Suppressor macrophage (primary cell): Measurements from ENCODE around the gene PHLDB1.
A peak's percentile ranks its signal among the peaks of the same experiment; 100 is the strongest.
"Not testable (repeated sequence)": the region's sequence is repeated elsewhere in the genome, so short reads cannot be mapped to it uniquely, and the experiment has no call there.

Source experiments
- DNase-seq, 4 experiments: peaks; one replicate each; pipeline ENCODE4 v3.0.0-alpha.2; 2020 to 2022

Gene PHLDB1

DNA sequence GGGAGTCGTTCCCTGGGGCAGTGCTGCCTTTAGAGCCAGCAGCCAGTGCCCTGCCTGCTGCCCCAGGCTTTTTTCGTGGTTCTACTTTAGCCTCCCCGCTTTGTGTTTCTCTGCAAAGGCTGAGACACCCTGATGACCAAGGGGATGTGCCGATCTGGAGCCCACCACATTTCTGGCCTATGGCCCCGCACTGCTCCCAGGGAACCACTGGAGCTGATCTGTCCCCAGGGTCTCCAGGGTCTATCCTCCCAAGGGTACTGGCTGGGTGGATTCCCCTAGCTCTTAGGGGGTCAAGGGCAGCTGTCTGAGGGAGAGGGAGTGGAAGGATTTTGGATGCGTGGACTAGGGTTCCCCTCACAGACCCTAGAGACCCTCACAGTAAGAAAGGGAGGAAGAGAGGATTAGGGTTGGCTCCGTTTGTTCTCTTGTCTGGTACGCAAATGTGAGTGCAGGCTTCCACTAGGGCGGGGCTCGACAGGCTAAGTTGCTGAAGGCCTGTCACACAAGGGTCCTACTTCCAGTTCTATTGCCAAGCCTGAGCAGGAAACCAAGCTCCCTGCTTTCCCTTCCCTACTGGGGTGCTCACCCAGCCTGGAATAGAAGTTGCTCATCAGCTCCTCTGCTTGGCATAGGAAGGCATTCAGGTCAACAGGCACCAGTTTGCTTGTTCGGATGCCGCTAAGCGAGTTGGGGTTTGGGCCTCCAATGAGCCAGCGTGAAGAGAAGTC is 52.7 kb downstream of the PHLDB1 start:
- no peak for DNase-seq

DNA sequence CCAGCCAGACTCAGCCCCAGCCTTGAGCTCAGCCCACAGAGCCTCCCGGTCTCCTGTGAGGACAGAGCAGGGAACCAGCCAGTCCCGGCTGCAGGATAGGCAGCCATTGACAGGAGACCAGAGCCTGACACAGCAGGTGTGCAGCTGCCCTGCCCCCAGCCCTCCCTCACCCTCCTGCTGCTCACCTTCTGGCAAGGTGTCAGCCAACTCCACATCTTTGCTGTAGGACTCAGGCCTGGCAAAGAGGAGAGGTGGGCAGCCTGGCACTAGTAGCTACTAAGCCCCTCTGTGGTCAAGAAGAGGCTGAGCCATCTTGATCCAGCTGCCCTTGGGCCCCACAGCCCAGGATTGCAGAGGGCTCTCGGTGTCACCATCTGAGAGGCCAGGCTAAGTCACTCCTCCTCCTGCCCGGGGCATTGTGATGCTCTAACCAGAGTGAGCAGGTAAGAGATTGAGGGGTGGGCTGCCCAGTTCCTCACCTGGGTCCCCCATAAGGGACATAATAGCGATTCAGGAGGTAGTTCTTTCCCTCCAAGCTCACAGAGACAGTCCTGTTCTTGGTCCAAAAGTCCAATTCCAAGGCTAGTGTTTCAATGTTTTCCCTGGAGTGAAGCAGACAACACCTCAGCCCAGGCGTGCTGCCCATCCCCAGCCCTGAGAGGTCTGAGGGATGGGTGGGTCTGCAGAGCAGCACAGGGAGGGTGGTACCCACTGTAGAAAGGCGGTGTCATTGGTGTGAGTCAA is 53.4 kb downstream of the PHLDB1 start:
- DNase-seq: no peak

DNA sequence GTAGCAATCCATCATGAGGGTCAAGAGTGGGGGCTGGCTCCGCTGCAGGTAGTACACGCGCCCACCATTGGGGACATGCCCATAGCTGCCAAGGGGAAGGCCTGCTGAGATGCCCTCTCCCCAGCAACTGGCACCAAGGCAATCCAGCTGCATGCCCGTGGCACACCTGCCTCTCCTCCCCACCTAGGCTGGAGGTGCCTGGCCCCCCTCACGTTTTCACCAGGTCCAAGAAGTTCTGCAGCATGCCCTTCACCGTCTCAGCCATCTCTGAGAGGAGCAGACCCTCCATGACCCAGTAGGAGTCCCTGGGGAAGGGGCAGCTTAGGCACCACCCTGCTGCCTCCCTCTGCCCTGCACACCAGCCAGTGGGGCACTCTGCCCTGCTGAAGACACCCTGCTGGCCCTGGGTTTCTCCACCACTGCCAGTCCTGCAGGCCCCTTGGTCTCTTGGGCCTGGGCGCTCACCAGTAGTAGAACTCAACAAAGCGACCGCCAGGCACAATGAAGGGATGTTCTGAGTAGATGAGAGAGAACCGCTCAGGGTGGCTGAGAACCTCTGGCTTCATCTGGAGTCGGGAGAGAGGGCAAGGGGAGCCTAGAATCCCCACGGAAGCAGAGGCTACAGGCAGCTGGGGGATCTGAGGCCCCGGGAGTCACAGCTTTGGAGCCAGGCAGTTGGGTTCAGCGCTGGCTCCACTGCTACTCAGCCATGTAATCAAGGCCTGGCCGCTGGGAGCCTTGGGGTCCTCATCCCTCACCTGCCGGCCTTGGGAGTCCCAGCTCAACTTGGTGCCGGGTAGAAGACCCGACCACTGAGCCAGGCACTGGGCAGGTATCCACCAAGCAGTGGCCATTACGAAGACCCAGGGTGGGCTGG is 54.2 kb downstream of the PHLDB1 start:
- DNase-seq: no peak

DNA sequence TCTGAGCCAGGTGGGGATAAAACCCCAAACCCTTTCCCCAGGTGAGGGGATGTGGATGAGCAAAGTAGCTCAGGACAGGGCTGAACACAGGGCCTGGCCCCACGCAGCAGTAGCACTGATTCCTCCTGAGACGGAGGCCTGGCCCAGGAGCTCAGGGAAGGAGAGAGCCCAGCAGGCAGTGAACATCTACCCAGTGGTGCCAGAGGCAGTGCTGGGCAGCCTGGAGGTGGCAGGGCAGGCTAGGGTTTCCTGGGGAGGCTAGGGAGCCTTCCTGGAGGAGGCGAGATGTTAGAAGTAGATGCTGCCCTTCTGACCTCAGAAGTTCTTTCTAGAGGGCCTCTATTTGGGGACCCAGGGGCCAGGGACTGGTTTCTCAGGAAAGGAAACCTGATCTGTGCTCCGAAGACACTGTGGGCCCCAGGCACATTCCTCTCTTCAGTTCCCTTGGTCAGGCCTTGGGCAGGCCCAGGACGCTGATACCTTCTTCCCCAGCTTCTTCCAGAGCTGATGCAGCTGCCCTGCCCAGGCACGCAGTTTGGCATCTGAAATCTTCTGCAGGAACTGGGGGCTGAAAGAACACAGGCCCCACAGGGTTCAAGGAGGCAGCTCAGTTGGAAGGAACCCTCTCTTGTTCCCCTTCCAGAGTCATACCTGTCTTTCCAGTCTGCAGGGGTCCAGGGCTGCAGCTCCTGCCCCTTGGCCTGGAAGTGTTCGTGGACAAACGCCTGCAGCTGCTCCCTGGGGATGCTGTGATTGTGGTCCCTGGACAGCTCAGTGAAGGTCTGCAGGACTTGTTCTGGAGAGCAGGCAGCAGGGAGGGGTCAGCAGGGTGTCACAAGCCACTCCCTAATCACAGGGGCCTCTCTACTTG is 55.2 kb downstream of the PHLDB1 start:
- no peak for DNase-seq

DNA sequence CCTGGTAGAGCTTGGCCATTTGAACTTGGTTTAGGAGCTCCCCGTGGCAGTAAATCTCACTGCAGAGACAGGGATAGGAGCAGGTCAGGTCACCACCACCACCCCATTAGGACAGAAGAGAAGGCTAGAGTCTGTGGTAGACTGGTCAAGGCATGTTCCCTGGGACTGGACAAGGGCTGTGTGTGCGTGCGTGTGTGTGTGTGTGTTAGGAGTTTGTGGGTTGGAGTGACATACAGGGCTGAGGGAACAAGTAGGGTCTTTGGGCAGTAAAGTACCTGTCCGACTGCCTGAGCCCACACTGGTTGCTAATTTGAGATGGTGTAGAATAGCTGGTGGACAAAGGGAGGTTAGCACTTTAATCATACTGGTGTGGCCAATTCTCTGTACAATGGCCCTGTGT is 56.0 kb downstream of the PHLDB1 start:
- DNase-seq: no peak

DNA sequence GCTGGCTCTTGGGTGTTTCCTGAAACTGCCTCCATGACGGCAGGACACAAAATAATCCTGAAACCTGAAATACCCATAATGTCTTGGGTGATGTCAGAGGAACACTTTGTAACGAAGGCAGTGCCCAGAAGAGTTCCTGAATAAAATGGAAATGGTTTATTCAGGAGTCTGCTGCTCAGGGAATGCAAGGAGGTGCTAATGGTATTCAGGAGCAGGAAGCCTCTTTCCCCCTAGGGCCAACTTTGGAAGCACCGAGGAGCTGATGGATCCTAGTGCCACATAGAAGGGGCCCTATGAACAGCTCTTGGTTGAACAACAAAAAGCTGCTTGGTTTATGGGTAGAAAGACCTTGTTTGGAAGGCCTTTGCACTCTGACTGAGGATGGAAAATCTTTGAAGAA is 56.5 kb downstream of the PHLDB1 start:
- DNase-seq: no peak

DNA sequence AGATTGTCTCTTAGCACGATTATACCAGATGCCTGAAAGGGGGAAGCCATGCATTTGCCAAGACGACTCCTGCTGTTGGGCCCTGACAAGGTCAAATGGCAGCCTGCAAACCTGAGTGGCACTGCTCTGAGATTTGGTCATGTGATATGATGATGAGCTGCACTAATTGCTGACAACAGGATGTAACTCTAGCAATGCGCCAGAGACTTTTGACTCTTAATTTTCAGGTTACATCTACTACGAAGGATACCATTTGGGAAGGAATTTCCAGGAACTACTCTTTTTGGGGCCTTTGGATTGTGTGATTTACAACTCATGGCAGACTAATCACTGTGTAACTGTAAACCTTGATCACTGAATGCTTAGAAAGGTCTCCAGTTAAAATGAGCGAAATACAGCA is 59.0 kb downstream of the PHLDB1 start:
- no peak for DNase-seq

DNA sequence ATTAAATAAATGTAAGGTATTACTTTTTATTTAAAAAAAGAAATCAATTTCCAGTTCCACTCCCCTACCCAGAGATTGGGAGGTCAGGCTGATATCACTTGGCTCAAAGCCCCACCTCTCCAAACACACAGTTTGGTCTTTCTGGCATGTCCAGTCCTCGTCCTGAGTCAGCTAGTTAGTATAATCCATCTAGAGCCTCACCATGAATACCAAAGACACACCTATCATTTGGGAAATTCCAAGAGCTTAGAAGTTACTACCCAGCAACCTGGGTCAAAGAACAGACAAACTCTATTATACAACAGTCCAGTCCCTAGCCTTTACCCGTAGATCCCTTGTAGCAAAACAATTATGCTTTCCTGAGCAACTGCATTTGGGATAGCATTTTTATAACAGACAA is 62.6 kb downstream of the PHLDB1 start:
- DNase-seq: no peak

DNA sequence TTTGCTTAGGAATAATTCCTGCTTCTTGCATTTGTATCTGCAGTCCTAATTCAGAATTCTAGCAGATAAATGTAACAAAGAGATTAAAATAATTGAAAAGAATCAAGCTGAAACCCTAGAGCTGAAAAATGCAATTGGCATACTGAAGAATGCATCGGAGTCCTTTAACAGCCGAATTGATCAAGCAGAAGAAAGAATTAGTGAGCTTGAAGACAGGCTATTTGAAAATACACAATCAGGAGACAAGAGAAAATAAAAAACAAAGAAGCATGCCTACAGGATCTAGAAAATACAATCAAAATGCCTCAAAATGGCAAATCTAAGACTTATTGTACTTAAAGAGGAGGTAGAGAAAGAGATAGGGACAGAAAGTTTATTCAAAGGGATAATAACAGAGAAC is 63.8 kb downstream of the PHLDB1 start:
- DNase-seq: no peak

DNA sequence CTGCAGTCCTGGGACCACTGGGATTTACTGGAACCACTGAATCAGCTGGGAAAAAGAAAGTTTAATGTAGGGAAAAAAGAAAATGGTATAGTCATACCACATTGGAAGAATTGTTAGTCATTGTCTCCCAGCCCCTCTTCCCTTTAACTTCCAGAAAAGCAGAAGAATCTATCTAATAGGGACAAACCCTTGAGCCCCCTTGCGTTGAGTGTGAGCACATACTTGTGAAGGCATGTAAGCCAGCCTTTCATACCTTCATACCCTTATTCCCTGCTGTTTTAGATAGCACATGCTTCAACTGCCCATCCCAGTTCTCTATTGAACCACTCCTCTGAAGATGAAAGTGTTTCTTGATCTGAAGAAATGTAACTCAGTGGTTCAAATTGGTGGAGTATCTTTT is 65.4 kb downstream of the PHLDB1 start:
- DNase-seq: peak in 3 of 4 experiments; percentile 9 to 24 (median 18)

DNA sequence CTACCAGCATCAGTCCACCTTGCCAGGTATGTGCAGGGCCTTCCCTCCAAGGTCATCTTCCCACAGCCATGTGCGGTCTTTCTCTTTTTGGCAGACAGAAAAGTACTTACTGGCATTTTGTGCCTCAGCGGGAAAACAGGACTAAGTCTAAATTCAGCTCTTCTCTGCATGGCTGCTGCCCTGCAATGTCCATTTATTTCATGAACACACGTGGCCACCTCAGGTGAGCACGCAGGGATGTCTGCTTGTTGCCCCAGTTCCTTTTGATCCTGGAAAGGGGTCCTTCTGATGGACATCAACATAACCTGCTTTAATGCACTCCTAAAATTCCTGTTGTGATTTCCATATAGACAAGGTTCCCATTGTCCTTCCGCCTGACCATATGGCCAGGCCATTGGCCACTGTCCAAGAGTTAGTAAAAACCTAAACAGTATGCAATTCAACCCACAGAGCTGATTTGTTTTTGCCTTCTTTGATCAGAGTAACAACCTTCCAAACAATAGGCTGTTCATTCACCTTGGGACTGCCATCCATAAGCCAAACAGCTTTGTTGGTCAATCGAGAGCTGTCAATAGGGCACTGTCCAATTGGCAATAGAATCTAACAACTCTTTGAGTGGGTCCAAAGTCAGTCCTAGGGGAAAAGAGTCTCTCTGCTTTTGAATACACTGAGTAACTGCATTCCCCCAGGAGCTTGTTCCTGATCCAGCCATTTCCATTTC is 66.1 kb downstream of the PHLDB1 start:
- DNase-seq: no peak

DNA sequence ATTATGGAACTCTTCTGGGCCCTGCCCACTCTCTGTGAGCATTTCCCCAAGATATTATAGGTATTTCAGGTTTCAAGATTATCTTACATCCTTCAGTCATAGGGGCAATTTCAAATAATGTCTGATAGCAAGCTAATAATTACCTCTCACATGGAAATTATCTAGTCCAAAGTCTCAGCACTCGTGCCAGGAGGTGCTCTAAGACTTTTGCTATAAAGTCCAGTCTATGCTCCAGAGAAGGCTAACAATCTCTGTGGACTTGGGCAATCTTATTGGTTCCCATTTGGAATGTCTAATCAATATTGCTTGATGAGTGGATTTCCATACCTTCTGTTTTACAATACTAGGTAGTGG is 66.6 kb downstream of the PHLDB1 start:
- DNase-seq: no peak

DNA sequence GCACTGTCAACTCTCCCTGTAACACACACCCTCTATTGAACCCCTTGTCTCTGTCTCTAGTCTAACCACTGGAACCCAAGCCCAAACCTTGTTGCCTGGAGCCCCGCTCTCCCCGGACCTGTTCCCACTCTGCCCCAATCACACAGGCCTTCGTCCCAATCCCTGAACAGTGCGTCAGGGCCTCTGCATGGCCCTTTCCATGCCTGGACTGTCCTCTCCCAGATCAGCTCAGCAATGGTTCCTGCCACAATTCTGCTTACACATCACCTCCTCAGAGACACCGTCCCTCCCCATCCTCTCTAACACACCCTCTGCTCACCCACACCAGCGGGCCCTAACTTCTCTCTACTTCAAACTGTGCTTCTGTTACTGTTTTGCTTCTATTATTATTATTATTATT is 70.6 kb downstream of the PHLDB1 start:
- DNase-seq: no peak

DNA sequence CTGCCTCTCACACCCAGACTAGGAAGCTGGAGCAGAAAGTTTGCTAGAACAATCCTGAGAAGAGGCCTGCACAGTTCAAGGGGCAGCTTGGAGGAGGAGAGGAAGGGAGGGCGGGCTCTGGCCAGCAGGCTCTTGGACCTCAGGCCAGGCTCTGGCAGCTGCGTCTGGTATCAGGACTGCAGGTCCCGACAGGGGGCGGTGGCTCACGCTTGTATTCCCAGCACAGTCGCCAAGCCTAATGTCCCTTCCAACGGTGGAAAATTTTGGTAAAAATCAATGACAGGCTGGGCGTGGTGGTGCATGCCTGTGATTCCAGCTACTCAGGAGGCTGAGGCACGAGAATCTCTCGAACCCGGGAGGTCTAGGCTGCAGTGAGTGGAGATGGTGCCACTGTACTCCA is 71.5 kb downstream of the PHLDB1 start:
- DNase-seq: not testable (repeated sequence)

DNA sequence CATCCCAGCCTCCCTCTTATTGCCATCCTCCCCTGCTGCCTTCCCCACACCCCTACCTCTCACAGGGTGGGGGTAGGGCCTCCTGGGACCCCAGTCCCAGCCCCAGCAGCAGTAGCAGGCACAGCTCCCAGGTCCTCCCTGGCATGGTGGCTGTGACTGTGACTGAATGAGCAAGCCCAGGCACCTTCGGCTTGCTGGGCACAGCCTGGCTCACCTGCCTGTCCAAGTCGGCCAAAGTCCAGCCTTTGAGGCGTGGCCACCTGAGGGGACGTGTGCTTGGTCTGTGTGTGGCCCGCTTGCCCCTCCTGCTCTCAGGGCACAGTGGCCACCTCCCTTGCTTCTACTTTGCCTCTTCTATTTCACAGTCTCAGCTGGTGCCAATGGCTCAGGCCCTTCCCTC is 72.1 kb downstream of the PHLDB1 start, which contains the start of gene TREH:
Gene TREH, minus strand, starts transcription at position 168 of the 400 bp plus-strand sequence. Its CDS starts 23 bp downstream, at position 145.
- no peak for DNase-seq

DNA sequence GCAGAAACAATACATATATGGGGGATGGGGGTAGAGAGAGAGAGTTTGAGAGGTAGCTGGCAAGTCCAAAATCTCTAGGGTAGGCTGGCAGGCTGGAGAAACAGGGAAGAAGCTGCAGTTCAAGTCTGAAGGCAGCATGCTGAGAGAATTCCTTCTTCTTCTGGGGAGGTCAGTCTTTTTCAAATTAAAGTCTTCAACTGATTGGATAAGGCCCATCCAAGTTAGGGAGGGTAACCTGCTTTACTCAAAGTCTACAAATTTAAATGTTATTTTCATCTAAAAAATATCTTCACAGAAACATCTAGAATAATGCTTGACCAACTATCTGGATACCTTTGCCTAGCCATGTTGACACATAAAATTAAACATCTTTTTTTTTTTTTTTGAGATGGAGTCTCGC is 75.0 kb downstream of the PHLDB1 start:
- DNase-seq: no peak

DNA sequence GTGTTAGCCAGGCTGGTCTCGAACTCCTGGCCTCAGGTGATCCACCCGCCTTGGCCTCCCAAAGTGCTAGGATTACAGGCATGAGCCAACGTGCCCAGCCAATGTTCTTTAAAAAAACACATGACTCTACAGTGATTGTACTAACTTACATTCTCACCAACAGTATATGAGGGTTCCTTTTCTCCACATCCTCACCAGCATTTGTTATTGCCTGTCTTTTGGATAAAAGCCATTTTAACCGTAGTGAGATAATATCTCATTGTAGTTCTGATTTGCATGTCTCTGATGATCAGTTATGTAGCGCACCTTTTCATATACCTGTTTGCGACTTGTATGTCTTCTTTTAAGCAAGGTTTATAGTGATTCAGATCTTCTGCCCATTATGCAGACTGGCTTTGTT is 75.5 kb downstream of the PHLDB1 start:
- not testable (repeated sequence) for DNase-seq

DNA sequence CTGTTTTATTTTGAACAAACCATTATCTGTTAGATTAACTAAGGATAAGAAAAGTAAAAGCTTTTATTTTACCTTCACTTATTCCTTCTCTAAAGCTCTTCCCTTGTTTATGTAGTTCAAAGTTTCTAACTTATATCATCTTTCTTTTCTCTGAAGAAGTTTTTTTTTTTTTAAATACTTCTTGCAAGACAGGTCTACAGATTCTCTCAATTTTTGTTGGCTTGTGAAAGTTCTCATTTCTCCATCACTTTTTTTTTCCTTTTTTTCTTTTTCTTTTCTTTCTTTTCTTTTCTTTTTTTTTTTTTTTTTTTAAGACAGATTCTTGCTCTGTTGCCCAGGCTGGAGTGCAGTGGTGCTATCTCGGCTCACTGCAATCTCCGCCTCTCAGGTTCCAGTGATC is 76.8 kb downstream of the PHLDB1 start:
- DNase-seq: no peak

DNA sequence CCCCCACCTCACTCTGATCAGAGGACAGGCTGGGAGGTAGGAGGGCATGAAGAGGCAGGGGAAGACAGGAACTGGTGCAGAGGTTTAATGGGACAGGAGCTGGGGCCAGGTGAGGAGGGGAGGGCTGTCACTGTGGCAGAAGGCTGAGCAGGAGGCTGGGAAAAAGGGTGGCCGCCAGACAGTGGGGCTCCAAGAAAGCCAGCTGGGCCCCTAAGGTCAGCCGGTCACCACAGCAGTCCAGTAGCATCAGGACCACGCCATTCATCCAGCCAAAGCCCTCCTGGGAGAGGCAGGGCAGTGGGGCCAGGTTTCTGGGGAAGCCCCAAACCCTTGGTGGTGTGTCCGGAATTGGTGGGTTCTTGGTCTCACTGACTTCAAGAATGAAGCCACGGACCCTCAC is 80.5 kb downstream of the PHLDB1 start:
- DNase-seq: no peak

DNA sequence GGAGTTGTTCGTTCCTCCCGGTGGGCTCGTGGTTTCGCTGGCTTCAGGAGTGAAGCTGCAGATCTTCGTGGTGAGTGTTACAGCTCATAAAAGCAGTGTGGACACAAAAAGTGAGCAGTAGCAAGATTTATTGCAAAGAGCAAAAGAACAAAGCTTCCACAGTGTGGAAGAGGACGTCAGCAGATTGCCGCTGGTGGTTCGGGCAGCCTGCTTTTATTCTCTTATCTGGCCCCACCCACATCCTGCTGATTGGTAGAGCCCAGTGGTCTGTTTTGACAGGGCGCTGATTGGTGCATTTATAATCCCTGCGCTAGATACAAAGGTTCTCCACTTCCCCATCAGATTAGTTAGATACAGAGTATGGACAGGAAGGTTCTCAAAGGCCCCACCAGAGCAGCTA is 80.9 kb downstream of the PHLDB1 start:
- not testable (repeated sequence) for DNase-seq

DNA sequence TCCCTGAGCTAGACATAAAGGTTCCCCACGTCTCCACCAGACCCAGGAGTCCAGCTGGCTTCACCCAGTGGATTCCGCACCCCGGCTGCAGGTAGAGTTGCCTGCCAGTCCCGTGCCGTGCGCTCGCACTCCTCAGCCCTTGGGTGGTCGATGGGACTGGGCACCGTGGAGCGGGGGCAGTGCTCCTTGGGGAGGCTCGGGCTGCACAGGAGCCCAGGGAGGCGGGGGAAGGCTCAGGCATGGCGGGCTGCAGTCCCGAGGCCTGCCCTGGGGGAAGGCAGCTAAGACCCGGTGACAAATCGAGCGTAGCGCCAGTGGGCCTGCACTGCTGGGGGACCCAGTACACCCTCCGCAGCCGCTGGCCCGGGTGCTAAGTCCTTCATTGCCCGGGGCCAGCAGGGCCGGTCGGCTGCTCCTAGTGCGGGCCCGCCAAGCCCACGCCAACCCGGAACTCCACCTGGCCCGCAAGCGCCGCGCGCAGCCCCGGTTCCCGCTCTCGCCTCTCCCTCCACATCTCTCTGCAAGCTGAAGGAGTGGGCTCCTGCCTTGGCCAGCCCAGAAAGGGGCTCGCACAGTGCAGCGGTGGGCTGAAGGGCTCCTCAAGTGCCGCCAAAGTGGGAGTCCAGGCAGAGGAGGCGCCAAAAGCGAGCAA is 81.6 kb downstream of the PHLDB1 start:
- no peak for DNase-seq
